IMR-90 (cell line): ENCODE data around the gene NEMP1. TPM values are rescaled to one million over a fixed set of nuclear protein-coding genes. Genes with fewer than 3 reads are reported as not detected.

ENCODE experiments used
- ATAC-seq: fragments of 200-7000 bp; cut with Tn5 transposase; 2 replicates; pipeline ENCODE4 v1.9.1; 2020; ENCODE audit warnings: low read depth, mild to moderate bottlenecking, moderate library complexity
- BruUV-seq: library from RNA; stranded (reverse); fragments of 400-500 nt; replicated peaks from 2 replicates; lab custom pipeline; 2021; lab: Mats Ljungman, UMichigan
- CTCF ChIA-PET: fragments of 300-600 bp; formaldehyde crosslinking; extraction: SDS; loops from one replicate; lab custom pipeline; 2021; ENCODE audit warnings: antibody characterized with exemption; lab: Yijun Ruan, JAX
- POLR2A ChIA-PET: fragments of 300-600 bp; sonication (Branson Sonifier 250); formaldehyde crosslinking; loops from one replicate; lab custom pipeline; 2022; ENCODE audit warnings: antibody characterized with exemption; ENCODE audit not compliant: unreplicated experiment; lab: Charles Lee
- DNase-seq: peaks from one replicate; pipeline ENCODE4 v3.0.0; 2013
- H2AFZ ChIP-seq: replicated peaks from 2 replicates; pipeline ENCODE3; 2013; ENCODE audit warnings: low read length, mild to moderate bottlenecking; ENCODE audit not compliant: poor library complexity
- H2AK5ac ChIP-seq: 2 replicates; pipeline ENCODE4 v1.6.1; 2013; ENCODE audit warnings: low read depth, low read length, inconsistent platforms
- H2AK9ac ChIP-seq: replicated peaks from 2 replicates; pipeline ENCODE3; 2013; ENCODE audit warnings: mild to moderate bottlenecking, low read depth, low read length, moderate library complexity; ENCODE audit not compliant: poor library complexity
- H2BK120ac ChIP-seq: 2 replicates; pipeline ENCODE4 v1.6.1; 2013; ENCODE audit warnings: low read depth, low read length, inconsistent platforms
- H2BK15ac ChIP-seq: 3 replicates; pipeline ENCODE4 v1.6.1; 2013; ENCODE audit warnings: low read depth, low read length, inconsistent platforms
- H2BK20ac ChIP-seq: 2 replicates; pipeline ENCODE4 v1.6.1; 2013; ENCODE audit warnings: low read depth, mild to moderate bottlenecking, inconsistent platforms, low read length, moderate library complexity
- H2BK5ac ChIP-seq: 2 replicates; pipeline ENCODE4 v1.6.1; 2013; ENCODE audit warnings: mild to moderate bottlenecking, low read depth, low read length, inconsistent platforms; ENCODE audit not compliant: poor library complexity, severe bottlenecking
- H3K14ac ChIP-seq: replicated peaks from 2 replicates; pipeline ENCODE4 v1.6.1; 2013; ENCODE audit warnings: low read depth, low read length, inconsistent platforms
- H3K18ac ChIP-seq: 2 replicates; pipeline ENCODE4 v1.6.1; 2013; ENCODE audit warnings: low read depth, low read length, control low read depth
- H3K23ac ChIP-seq: 2 replicates; pipeline ENCODE4 v1.6.1; 2013; ENCODE audit warnings: low read depth, low read length, inconsistent platforms
- H3K27ac ChIP-seq: 2 replicates; pipeline ENCODE4 v1.5.1; 2013; ENCODE audit warnings: mild to moderate bottlenecking, control low read depth, low read length; ENCODE audit not compliant: insufficient read depth
- H3K27me3 ChIP-seq: 2 replicates; pipeline ENCODE4 v1.6.1; 2013; ENCODE audit warnings: low read length; ENCODE audit not compliant: control insufficient read depth, insufficient read depth
- H3K36me3 ChIP-seq: 2 replicates; pipeline ENCODE4 v1.6.1; 2013; ENCODE audit warnings: low read length, mixed read lengths; ENCODE audit not compliant: control insufficient read depth, insufficient read depth
- H3K4ac ChIP-seq: 2 replicates; pipeline ENCODE4 v1.6.1; 2013; ENCODE audit warnings: low read depth, low read length, inconsistent platforms
- H3K4me1 ChIP-seq: 2 replicates; pipeline ENCODE4 v1.6.1; 2013; ENCODE audit warnings: low read length, mixed read lengths; ENCODE audit not compliant: control insufficient read depth, insufficient read depth
- H3K4me2 ChIP-seq: 2 replicates; pipeline ENCODE4 v1.6.1; 2013; ENCODE audit warnings: low read depth, mild to moderate bottlenecking, control low read depth, low read length, moderate library complexity
- H3K4me3 ChIP-seq: 2 replicates; pipeline ENCODE4 v1.5.1; 2013; ENCODE audit warnings: low read depth, mild to moderate bottlenecking, control low read depth, low read length, moderate library complexity; ENCODE audit not compliant: insufficient read depth
- H3K56ac ChIP-seq: 2 replicates; pipeline ENCODE4 v1.6.1; 2013; ENCODE audit warnings: low read length, inconsistent platforms; ENCODE audit not compliant: insufficient read depth; ENCODE audit errors: extremely low read depth
- H3K79me1 ChIP-seq, 2 experiments: 2 replicates each; pipeline ENCODE4 v1.6.1; 2013; ENCODE audit warnings: low read length in 2 of 2, inconsistent platforms in 1 of 2, low read depth in 1 of 2
- H3K9ac ChIP-seq: 2 replicates; pipeline ENCODE4 v1.6.1; 2013; ENCODE audit warnings: low read depth, low read length, control low read depth
- H3K9me1 ChIP-seq: 2 replicates; pipeline ENCODE4 v1.6.1; 2013; ENCODE audit warnings: low read length, inconsistent platforms; ENCODE audit not compliant: insufficient read depth
- H3K9me3 ChIP-seq: 2 replicates; pipeline ENCODE4 v1.6.1; 2013; ENCODE audit warnings: low read length; ENCODE audit not compliant: control insufficient read depth, insufficient read depth
- H4K20me1 ChIP-seq: 2 replicates; pipeline ENCODE4 v1.6.1; 2013; ENCODE audit warnings: low read length, inconsistent platforms; ENCODE audit not compliant: insufficient read depth
- H4K5ac ChIP-seq: 2 replicates; pipeline ENCODE4 v1.6.1; 2013; ENCODE audit warnings: mild to moderate bottlenecking, low read depth, low read length, control low read depth
- H4K8ac ChIP-seq, 2 experiments: 2 replicates each; pipeline ENCODE4 v1.6.1; 2013; ENCODE audit warnings: low read depth in 2 of 2, low read length in 2 of 2, control low read depth in 1 of 2, inconsistent platforms in 1 of 2
- H4K91ac ChIP-seq: 2 replicates; pipeline ENCODE4 v1.6.1; 2013; ENCODE audit warnings: low read depth, low read length, inconsistent platforms; ENCODE audit not compliant: insufficient read depth
- CHD1 ChIP-seq: IDR thresholded peaks from 2 replicates; pipeline ENCODE4 v1.6.1; 2012; ENCODE audit warnings: low read depth, low read length, improper control_type of control experiment
- FOS ChIP-seq: fragments of 150-350 bp; IDR thresholded peaks from 2 replicates; pipeline ENCODE4 v1.6.1; 2016; ENCODE audit warnings: low read depth, low read length
- MAZ ChIP-seq: IDR thresholded peaks from 2 replicates; pipeline ENCODE4 v1.6.1; 2012; ENCODE audit warnings: low read depth, mild to moderate bottlenecking, low read length, improper control_type of control experiment, moderate library complexity, borderline replicate concordance
- NFE2L2 ChIP-seq: fragments of 150-350 bp; IDR thresholded peaks from 2 replicates; pipeline ENCODE4 v1.6.1; 2016; ENCODE audit warnings: low read depth, mild to moderate bottlenecking, low read length
- POLR2A ChIP-seq: IDR thresholded peaks from 2 replicates; pipeline ENCODE4 v1.6.1; 2012; ENCODE audit warnings: mild to moderate bottlenecking, low read depth, low read length
- RCOR1 ChIP-seq: IDR thresholded peaks from 2 replicates; pipeline ENCODE4 v1.6.1; 2012; ENCODE audit warnings: mild to moderate bottlenecking, low read length, improper control_type of control experiment; ENCODE audit not compliant: insufficient replicate concordance
- SMC3 ChIP-seq: fragments of 150-350 bp; IDR thresholded peaks from 2 replicates; pipeline ENCODE4 v1.6.1; 2016; ENCODE audit warnings: low read depth, mild to moderate bottlenecking, antibody characterized with exemption, low read length, moderate library complexity
- WGBS, 2 experiments: methylation state at CpG; one replicate each; pipeline versions ENCODE4 v1.1.5 to v1.1.7; 2013; ENCODE audit warnings: missing lambda C conversion rate in 2 of 2; ENCODE audit not compliant: insufficient read length in 1 of 2; ENCODE audit errors: extremely low coverage in 2 of 2; 5-methylcytosine and 5-hydroxymethylcytosine counted together
- dilution Hi-C: fragments of 300-500 bp; cut with HindIII; formaldehyde crosslinking; loops from one replicate; pipeline ENCODE4 v1.14.3; 2018; ENCODE audit warnings: low sequenced_read_pairs; ENCODE audit not compliant: unreplicated experiment
- in situ Hi-C: fragments of 300-500 bp; cut with MboI; formaldehyde crosslinking; loops from 3 replicates; pipeline ENCODE4 v1.14.3; 2019; ENCODE audit warnings: low sequenced_read_pairs, inconsistent platforms, mixed read lengths
- intact Hi-C: fragments of 100-400 bp; cut with micrococcal nuclease; formaldehyde crosslinking; loops from 2 replicates; pipeline ENCODE4 v1.10.0; 2022
- polyA plus RNA-seq, 3 experiments: library from polyadenylated mRNA; depleted of rRNA; stranded (reverse); fragments of >200 nt; gene quantifications; 2 replicates each; pipeline ENCODE4 v1.2.3, GENCODE V29; 2012; ENCODE audit warnings: low replicate concordance in 1 of 3
- total RNA-seq: library from RNA; depleted of rRNA; stranded (reverse); fragments of >200 nt; gene quantifications from 2 replicates; pipeline ENCODE4 v1.2.3, GENCODE V29; 2012

The NEMP1 gene
- total and polyA plus RNA-seq, 2 of the 4 experiments (the other 2 are of a cell fraction) = 8.9 to 10.9 TPM

DNA sequence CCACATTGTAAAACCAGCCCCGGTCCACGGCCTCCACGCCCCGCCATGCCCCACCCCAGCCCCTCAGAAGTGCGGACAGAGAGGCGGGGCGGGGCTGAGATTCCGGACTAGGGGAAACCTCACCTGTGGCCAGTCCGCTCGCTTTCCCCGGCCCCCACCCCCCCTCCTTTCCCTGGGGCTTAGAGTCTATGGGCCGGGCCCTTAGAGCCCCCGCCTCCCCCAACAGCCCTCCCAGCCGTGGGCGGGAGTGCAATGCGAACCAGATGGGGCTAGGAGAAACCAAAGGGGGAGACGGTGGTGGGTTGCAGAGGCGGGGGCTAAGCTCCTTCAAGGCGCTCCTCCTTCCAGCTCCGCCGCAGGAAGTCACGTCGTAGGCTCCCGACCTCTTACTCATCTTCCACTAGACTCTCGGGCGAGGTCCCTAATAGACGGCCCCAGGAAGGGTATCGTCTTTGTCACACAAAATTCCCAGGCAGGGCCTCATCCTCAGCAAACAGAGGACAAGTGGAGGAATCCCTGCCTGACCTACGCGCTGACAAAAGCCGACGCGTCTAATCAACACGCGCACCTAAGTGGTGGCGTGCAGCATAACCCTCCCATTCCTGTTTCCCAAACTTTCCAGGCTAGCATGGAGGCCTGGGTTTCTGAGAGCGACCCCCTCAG lies 9.2 kb upstream of the NEMP1 start:
- Histone ChIP-seq H3K4me1 (peaks cover 24% of the 10 kb centered on the region), H2BK15ac (peak overlapping the region; percentile 99), H3K79me1 (peaks cover 5 to 44% of the 10 kb centered on the region in 2 experiments; a peak in 3 of 4 replicates), H3K9me1 (peaks cover 6% of the 10 kb centered on the region), H3K18ac (peak overlapping the region; percentile 96), H2AK5ac (peak overlapping the region; percentile 100), H3K27ac (peak overlapping the region; percentile 98), H2BK5ac (peak overlapping the region; percentile 96), H2BK120ac (peak overlapping the region; percentile 95), H2AFZ (peak overlapping the region; percentile 88), H4K91ac (peak overlapping the region; percentile 98), H3K9ac (peak overlapping the region; percentile 96), H3K56ac (peak overlapping the region; percentile 99), H4K20me1 (peaks cover 36% of the 10 kb centered on the region), H3K4me3 (peak overlapping the region; percentile 59), H4K8ac (peak overlapping the region; percentile 98 to 99), H3K36me3 (peaks cover 25% of the 10 kb centered on the region), H3K14ac (peak overlapping the region; percentile 100), H2BK20ac (peak overlapping the region; percentile 64), H3K27me3 (no peaks in the 10 kb centered on the region), H4K5ac (peak overlapping the region; percentile 96), H2AK9ac (peak overlapping the region; percentile 100), H3K4ac (peak overlapping the region; percentile 100), H3K4me2 (peak overlapping the region; percentile 92), H3K9me3 (no peaks in the 10 kb centered on the region), H3K23ac (peak overlapping the region; percentile 100)
- dilution Hi-C loops (no loop called here), intact Hi-C loops (loop anchor here (1.0 to 2.0 kb wide), 2 partner anchors 15 to 23 kb away; partner anchors contain the start of gene STAT6), in situ Hi-C loops (no loop called here)
- CTCF ChIA-PET = interaction anchor here (1.0 kb wide), 1 partner anchor 60 kb away, joined by 3 read pairs; no protein-coding TSS in a partner anchor
- TF ChIP-seq NFE2L2 = no peak
- TF ChIP-seq CHD1 = no peak; the same call in 1 of the 2 replicates
- TF ChIP-seq RCOR1 = no peak
- peak; percentile 91 for TF ChIP-seq POLR2A
- TF ChIP-seq SMC3 = 0 out of 2 replicates have a peak, but pooled peaks have one; percentile 1
- TF ChIP-seq FOS = peak; percentile 57
- TF ChIP-seq MAZ = peak; percentile 97
- 2% methylated on average over 9 of the region's 37 CpGs; no CpG with 5 or more reads in 1 of the 2 experiments for WGBS, 2 experiments
- BruUV-seq = no TSS peak
- ATAC-seq (peak; percentile 44), DNase-seq (peak; percentile 98)
- POLR2A ChIA-PET = interaction anchor here (1.0 to 1.6 kb wide), 2 partner anchors 9 to 10 kb away, joined by 5 to 9 read pairs; partner anchors contain the start of gene NEMP1
